ENCODE measurements around the gene COA8.
"Not testable (repeated sequence)": the region's sequence is repeated elsewhere in the genome, so short reads cannot be mapped to it uniquely, and the experiment has no call there.

The COA8 gene

GRCh38 chr14:103576371-103577024 is 13.7 kb downstream of the COA8 start:
- DNase-seq = peak; percentile 66

- DNase-seq = no peak
Observed at GRCh38 chr14:103578401-103579075, 15.8 kb downstream of the COA8 start.

- no peak for DNase-seq
Observed at GRCh38 chr14:103581206-103581605, 18.4 kb downstream of the COA8 start.

GRCh38 chr14:103581954-103582703 is 19.4 kb downstream of the COA8 start:
- no peak for DNase-seq

- DNase-seq = no peak
Observed at GRCh38 chr14:103584326-103584915, 21.7 kb downstream of the COA8 start.

- no peak for DNase-seq
Observed at GRCh38 chr14:103593577-103593976, 30.8 kb downstream of the COA8 start.

- peak; percentile 73 for DNase-seq
Observed at GRCh38 chr14:103594265-103594664, 31.5 kb downstream of the COA8 start.

GRCh38 chr14:103597623-103598377 is 35.0 kb downstream of the COA8 start:
- DNase-seq = no peak

GRCh38 chr14:103600503-103600902 is 37.7 kb downstream of the COA8 start:
- DNase-seq = no peak

- no peak for DNase-seq
Observed at GRCh38 chr14:103604620-103605019, 41.9 kb downstream of the COA8 start.

GRCh38 chr14:103606963-103607668 is 44.4 kb downstream of the COA8 start:
- peak; percentile 74 for DNase-seq

GRCh38 chr14:103607822-103608221 is 45.1 kb downstream of the COA8 start:
- no peak for DNase-seq

GRCh38 chr14:103609081-103609480 is 46.3 kb downstream of the COA8 start:
- DNase-seq = not testable (repeated sequence)

GRCh38 chr14:103611215-103611614 is 48.5 kb downstream of the COA8 start:
- DNase-seq = no peak

GRCh38 chr14:103613517-103613916 is 50.8 kb downstream of the COA8 start:
- DNase-seq = no peak

GRCh38 chr14:103616635-103617300 is 54.0 kb downstream of the COA8 start:
- no peak for DNase-seq

GRCh38 chr14:103619057-103619456 is 56.3 kb downstream of the COA8 start:
- no peak for DNase-seq

GRCh38 chr14:103621860-103622259 is 59.1 kb downstream of the COA8 start:
- DNase-seq = no peak

- no peak for DNase-seq
Observed at GRCh38 chr14:103623308-103623707, 60.5 kb downstream of the COA8 start.

- no peak for DNase-seq
Observed at GRCh38 chr14:103623883-103624482, 61.2 kb downstream of the COA8 start.

- DNase-seq = no peak
Observed at GRCh38 chr14:103624860-103625259, 62.1 kb downstream of the COA8 start.
